Femur (tissue), 1 donor: ENCODE data around the gene LMX1B.
"Not testable (repeated sequence)": the region's sequence is repeated elsewhere in the genome, so short reads cannot be mapped to it uniquely, and the experiment has no call there.

Source experiments
- DNase-seq: peaks from one replicate; pipeline ENCODE4 v3.0.0-alpha.2; 2017

Gene LMX1B

DNA sequence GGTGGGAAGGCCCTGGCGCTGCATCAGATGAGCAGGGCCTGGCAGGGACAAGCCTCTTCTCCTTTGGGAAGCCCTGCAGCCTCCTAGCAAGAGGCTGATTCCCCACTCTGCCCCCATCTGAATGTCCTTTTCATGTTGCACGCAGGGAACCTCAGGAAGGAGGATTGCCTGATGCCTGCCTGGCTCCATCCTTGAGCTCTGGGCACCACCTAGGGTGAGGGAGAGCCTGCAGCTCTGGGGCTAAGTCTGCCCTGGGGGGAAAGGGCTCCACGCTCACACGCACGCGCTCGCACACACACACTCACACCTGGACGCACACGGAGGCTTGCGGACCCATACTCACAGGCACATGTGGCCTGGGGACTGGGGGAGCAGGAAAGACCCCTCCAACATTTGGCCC, 86.6 kb downstream of the LMX1B start:
- peak; percentile 15 for DNase-seq

DNA sequence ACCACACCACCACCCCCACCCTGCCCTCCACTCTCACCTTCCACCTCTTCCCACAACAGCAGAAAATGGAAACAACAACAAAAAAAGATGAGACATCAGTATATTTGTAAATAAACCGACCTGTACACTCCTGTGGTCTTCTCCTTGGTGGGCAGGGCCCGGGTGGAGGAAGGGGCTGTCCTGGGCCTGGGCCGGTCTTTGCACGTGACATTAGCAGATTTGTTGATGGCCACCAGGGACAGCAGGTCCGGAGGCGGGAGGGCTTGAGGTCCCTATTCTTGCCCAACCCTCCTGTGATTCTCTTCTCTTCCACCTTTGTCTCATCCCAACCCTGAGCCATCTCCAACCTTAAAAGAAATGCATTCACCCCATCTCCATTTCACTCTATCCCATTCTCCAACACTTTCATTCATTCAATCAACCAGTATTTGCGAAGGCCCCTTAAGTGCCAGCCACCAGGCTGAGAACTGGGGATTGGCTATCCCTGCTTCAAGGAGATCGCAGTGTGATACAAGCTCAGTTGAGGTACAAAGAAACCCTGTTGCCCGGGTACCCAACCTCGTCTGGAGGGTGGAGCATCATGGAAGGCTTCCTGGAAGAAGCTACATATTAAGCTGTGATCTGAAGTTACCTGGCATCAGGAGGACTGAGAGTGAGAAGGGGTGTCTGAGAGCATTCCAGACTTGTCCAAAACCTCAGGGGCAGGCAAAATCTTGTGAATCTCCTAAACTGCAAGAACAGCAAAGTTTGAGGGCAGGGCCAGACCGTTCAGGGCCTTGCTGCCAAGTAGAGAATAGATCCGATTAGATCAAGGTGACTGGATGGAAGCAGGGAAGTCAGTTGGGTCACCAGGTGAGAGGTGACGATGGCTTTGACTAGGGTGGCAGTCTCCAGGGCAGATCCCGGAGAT, 87.4 kb downstream of the LMX1B start:
- DNase-seq, result peak; percentile 15

DNA sequence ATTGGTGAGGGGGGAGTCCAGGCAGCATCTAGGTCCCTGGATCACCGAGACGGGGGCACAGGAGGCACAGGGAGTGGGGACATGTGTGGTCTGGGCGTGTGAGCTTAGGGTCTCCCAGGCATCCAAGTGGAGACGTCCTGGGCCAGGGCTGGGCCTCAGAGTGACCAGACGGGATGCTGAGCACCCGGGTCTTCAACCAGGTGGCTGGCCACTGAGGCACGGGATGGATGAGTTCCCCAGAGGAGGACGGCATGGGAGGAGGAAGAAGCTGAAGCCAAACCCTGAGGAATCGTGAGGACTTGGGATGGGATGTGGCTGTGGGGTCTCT, 88.0 kb downstream of the LMX1B start:
- DNase-seq, result peak; percentile 11

DNA sequence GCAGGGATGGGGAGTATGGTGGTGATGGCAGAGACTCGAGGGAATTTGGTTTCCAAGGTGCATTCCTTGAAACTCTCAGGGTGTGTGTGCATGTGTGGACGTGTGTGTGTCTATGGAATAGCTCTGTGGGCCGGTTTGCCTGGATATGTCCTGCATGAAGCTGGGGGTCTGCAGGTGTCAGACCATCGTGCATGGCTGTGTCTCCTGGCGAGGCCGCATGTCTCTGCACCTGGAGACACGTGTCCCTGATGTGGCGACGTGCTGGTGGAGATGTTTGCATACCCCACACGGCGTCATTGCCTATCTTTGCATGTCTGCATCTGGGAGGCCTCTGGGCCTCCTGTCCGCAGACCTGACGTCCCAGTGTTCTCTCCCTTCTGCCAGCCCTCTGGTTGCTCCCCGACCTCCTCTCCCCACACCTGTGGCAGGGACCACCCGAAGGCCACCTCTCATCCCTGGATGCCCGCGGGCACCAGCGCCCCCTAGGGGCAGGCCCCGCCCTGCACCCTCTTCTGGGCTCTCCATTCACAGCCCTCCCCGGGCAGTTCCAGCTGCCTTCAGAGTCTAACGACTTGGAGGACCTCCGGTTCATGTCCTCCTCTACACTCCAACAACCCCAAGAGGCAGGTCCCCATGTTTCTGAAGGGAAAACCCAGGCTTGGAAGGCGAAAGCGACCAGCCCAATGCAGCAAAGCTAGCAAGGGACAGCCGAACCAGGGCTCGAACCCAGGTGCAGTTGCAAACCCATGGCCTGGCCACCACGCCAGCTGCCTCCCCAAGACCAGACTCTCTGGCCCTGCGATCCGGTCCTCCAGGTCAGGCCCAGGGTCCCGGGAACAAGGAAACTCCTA, 88.6 kb downstream of the LMX1B start:
- DNase-seq, result peak; percentile 16

DNA sequence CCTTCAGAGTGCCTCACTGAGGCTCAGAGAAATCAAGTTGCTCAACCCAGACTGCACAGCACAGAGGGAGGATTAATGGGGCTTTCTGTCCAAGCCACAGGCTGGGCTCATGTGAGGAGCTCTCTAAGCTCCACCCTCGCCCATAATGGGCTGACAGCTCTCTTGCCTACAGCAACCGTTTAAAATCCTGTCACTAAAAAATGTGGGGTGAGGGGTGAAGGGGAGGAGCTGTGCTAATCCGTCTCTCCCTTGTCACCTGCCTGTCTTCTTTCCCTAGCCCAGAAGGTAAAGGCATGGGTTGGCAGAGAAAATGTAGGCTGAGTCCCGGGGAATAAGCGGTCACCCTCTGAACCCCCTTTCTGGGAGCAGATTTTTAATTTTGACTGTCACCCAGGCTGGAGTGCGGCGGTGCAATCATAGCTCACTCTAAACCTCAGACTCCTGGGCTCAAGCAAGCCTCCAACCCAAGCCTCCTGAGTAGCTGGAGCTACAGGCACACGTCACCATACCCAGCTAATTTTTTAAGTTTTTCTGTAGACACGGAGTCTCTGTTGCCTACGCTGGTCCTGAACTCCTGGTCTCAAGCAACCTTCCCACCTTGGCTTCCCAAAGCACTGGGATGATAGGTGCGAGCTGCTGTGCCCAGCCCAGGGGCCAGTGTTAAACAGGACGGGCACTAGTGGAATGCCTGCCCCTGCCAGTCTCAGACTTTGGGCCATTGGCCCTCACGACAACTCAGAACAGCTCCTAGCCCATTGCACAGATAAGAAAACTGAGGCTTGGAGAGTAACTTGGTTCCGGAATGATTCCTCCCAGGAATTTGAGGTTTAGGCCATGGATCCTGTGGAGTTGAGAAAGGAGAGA, 89.5 kb downstream of the LMX1B start:
- DNase-seq, result no peak

DNA sequence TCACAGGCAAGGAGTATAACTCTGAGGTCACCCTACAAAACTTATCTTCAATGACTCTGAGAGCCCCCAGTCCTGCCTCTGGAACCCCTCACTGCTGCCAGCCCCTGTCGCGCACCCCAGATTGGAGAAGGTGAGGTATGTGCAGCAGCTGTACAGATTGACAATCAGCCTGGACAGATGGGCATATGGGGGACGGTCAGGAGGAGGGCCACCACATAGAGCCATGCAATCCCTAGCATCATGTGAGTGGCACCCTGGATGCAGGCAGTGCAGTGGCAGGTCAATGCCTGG, 90.1 kb downstream of the LMX1B start:
- no peak for DNase-seq

DNA sequence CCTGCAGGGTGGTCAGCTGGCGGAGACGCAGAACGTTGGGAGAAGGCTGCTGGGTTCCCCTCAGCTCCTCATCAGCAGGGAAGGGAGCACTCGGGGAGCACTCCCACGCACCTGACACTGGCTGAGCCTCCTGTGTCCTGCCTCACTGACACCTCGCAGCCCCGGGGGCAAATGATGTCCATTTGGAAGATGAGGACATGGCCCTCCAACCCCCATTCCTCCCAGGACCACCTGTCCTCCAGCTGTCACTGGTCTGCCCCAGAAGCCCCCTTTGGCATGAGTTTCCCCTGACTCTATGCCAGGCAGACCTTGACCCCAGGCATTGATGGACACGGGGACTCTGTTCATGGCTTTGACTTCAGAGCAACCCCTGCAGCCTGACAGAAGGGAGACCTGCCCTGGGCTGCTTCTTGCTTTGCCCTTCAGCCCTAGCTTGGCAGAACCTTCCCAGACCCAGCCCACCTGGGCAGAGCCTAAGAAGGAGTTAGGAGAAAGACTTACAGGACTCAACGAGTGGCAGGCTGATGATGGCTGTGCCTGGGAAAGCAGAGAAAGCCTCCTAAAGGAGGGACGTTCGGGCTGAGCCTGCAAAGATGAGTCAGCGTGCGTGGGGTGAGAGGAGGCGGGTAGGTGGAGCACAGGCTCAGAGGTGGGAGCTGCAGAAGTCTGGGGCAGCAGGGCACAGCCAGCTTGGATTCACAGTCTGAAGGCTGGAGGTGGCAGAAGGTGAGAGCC, 90.6 kb downstream of the LMX1B start:
- peak; percentile 21 for DNase-seq

DNA sequence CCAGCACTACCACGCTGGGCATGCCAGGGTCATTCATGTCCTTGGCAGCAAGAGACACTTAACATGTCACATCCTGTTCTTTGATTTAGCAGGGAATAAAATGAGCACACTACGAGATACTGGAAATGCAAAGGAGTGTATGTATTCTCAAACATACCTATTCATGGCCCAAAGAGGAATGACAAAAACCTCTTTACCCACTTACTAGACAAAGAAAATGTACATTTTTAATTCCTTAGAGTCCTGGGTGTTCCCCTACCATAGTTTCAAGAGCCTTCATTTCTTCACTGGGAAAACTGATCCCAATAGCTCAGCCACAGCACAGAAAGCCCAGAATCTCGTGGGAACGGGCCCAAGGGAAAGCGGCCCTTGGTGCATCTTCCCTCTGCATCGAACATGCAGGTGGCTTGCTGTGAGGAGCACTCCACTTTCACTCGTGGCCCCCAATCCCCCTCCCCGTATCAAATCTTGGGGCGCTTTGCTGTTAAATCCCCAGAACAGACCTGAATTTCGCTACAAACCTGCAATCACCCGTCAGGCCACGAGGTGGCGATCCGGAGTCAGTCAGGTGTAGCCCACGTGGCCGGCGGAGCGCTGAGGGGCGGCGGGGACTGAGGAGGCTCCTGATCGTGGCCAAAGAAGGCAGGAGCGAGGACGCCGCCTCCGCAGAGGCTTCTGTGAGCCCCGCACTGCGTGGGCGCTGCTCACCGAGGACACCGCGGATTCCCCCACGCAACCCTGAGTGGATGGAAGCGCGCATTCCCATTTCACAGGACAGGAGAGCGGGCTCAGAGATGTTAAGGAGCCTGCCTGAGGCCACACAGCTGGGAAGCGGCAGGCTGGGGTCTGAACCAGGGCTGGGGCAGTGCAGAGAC, 91.4 kb downstream of the LMX1B start:
- DNase-seq, result peak; percentile 85

DNA sequence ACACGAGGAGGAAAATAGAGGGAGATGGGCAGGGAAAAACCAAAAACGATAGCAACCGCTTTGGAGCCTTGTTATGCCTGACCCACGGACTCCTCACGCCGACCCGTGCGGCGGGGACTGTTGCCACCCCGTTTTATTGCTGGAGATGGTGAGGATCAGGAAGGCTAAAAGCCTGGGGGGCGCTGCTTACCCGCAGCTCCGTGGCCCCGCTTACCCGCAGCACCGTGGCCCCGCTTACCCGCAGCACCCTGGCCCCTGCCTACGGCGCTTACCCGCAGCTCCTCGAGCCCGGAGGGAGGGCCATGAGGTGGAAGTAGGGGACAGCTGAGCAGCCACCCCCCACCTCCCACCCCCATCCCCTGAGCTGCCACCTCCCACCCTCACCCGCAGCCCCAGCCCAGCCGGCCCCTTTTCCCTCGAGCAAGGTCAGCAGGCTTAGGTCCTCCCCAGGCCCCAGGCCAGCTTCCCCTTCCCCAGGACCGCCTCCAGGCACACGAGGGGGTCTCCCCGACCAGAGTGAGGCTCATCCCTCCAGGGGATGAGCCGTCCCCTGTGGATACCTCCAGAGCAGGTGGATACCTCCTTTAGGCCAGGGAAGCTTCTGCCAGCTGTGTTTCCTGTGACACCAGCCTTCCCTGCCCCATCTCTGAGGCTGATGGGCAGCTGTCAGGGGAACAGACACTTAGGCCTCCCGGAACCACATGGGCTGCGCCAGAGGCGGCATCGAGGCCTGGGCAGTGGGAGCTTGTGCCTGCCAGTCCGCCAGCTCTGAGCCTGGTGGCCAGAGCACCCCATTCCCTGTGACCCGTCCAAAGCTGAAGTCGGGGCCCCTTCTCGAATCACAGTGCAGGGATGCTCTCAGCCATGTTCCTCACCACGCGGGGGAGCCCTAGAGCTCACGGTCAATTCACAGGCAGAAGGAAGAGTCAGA, 92.3 kb downstream of the LMX1B start:
- peak; percentile 29 for DNase-seq

DNA sequence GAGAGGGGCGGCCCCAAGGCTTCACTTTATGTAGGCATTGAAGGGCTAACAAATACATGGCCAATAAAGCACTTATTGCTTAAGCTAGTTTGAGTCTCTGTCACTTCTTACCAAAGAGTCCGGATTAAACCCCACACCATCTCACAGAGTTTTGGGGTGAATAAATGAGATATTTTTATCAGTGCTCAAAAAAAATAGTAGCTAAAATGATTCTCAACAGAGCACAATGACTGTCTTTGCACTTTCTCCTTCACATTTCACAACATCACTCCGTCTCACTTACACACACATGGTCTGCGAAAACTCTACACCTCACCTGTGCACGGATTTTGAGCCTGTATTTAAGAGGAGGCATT, 92.9 kb downstream of the LMX1B start:
- DNase-seq, result no peak

DNA sequence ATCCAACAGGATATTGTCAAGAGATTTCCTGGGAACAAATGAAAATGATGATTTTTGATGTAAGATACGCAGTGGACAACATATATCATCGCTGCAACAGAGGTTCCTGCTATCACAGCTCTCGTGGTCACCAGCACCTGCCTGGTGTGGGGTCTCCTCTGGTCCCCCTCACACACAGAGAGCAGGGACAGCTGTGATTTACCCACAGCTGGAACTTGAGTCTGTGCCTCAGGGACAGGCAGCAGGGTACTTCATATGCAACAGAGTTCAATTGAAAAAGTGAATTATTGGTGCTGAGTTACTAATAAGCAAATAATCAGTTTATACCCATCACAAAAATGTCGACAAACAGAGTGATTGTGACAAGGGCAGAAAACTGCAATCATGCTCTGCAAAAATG, 93.4 kb downstream of the LMX1B start:
- no peak for DNase-seq

DNA sequence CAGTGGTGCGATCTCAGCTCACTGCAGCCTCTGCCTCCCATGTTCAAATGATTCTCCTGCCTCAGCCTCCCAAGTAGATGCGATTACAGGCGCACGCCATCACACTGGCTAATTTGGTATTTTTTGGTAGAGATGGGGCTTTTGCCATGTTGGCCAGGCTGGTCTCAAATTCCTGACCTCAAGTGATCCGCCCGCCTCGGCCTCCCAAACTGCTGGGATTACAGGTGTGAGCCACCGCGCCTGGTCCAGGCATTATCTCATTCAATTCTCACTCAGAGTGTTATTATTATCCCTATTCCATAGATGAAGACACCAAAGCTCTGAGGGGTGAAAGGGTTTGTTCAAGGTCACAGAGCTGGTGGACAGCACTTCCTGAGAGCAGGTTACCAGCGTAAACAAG, 94.0 kb downstream of the LMX1B start:
- not testable (repeated sequence) for DNase-seq

DNA sequence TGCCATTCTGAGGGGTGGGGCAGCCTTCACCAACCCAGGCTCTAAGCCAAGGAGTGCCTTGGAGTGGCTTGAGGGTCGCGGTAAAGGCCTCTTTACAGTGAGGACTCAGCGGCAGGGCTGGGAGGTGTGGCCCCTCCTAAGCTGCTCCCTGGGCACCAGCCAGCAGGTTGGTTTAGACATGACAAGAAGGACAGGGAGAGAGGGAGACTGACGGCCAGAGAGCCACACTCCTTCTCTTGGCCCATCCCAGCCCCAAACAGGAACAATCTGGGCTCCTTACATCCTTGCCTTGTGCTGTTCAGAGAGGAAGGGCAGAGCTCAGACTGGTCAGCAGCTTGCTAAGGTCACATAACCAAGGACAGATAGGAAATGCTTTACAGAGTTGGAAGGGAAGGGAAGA, 94.5 kb downstream of the LMX1B start:
- DNase-seq, result no peak

DNA sequence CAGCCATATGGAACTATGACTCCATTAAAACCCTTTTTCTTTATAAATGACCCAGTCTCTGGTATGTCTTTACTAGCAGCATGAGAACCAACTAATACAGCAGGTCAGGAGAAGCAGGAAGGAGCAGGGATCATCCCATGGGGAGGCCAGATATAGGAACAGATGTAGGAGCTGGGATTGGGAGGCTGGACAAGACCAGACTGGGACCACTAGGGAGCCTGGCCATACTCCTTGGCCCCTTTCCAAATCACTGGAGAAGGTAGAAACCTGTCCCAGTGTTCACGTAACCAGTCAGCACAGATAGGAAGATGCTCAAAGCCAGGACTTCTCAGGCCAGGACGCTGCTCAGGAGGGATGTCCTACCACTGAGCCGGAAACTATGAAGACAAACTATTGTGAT, 95.5 kb downstream of the LMX1B start:
- peak; percentile 12 for DNase-seq

DNA sequence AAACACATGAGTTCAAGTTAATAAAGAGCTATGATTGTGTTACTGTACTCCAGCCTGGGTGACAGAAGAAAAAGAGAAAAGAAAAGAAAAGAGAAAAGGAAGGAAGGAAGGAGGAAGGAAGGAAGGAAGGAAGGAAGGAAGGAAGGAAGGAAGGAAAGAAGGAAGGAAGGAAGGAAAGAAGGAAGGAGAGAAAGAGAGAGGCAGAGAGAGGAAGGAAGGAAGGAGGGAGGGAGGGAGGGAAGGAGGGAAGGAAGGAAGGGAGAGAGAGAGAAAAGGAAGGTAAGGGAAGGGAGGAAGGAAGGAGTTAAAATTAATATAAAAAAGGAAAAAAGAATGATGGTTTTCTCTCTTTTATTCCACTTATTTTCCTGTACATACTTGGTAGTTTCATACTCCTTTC, 101.7 kb downstream of the LMX1B start:
- DNase-seq, result no peak

DNA sequence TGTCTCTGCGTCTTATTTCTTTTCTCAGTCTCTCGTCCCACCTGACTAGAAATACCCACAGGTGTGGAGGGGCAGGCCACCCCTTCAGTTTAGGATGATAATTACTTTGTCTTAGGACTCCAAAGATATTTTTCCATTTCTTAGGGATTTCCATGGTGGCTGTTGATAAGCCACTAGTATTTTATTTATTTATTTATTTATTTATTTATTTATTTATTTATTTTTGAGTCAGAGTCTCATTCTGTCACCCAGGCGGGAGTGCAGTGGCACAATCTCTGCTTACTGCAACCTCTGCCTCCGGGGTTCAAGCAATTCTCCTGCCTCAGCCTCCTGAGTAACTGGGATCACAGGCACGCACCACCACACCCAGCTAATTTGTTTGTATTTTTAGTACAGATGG, 103.7 kb downstream of the LMX1B start:
- not testable (repeated sequence) for DNase-seq

DNA sequence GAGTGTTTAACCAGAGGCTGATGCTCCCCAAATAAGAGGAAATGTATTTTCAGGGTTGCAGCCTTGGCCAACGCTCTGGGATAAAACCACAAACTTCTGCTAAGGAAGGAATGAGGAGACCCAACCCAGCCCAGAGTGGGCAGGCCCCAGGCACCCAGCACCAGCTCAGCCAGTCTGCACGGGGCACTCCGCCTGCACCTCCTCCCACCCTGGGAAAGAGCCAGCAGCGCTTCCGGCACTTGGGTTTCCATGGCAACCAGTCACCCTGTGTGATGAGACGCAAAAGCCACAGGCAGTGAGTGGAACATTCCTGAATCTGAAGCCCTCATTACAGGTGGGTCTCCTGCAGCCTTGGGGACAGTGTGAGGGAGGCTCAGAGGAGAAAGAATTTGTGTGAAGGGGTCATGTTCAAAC, 105.9 kb downstream of the LMX1B start:
- peak; percentile 91 for DNase-seq

DNA sequence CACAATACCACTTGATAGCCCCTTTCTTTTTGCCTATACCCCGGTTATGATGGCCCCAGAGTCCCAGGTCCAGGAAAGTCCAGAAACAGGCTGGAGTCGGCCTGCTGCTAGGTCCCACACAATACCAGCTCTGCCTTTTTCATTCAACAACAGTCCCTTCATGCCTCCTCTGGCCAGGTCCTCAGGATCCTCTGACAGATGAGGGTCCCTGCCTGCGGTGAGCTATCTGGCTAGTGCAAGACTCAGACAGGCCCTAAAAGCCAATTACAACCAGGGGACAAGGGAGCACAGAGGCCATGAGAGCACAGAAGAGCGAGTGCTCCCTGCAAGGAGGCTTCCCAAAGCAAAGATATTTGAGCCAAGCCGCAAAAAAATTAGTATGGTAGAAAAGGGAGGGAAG, 106.3 kb downstream of the LMX1B start:
- DNase-seq, result no peak

DNA sequence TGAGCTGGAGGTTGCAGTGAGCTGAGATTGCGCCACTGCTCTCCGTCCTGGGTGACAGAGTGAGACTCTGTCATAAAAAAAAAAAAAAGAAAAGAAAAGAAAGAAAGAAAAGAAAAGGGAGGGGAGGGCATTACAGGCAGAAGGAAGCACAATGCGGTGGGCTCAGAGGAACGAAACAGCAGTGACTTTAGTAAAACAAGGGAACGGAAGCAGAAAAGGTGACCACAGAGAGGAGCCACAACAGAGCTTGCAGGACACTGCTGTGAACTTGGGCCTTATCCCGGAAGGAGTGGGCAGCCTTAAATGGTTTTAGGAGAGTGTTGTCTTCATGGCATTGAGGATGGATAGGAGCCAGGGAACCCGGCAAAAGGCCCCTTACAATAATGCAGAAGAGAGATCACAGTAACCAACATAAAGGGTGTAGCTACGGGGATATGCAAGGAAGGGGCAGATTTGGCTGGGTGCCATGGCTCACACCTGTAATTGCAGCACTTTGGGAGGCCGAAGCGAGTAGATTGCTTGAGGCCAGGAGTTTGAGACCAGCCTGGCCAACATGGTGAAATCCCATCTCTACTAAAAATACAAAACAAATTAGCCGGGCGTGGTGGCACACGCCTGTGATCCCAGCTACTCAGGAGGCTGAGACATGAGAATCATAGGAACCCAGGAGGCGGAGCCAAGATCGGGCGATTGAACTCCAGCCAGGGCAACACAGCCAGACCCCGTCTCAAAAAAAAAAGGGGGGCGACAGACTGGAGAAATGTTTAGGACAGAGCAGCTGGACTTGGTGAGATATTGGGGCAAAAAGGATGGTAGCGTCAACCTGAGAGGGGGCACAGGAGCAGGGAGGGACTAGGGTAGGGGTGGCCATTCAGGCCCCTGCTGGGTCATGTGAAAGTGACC, 107.2 kb downstream of the LMX1B start:
- peak; percentile 26 for DNase-seq
